ENCODE data around the gene UGT1A8.
"Not testable (repeated sequence)": the region's sequence is repeated elsewhere in the genome, so short reads cannot be mapped to it uniquely, and the experiment has no call there.

UGT1A8 gene

GRCh38 chr2:233736868-233737653, 119.6 kb downstream of the UGT1A8 start:
- not testable (repeated sequence) for DNase-seq

- no peak for DNase-seq
Observed at GRCh38 chr2:233740870-233741269, 123.4 kb downstream of the UGT1A8 start.

DNA sequence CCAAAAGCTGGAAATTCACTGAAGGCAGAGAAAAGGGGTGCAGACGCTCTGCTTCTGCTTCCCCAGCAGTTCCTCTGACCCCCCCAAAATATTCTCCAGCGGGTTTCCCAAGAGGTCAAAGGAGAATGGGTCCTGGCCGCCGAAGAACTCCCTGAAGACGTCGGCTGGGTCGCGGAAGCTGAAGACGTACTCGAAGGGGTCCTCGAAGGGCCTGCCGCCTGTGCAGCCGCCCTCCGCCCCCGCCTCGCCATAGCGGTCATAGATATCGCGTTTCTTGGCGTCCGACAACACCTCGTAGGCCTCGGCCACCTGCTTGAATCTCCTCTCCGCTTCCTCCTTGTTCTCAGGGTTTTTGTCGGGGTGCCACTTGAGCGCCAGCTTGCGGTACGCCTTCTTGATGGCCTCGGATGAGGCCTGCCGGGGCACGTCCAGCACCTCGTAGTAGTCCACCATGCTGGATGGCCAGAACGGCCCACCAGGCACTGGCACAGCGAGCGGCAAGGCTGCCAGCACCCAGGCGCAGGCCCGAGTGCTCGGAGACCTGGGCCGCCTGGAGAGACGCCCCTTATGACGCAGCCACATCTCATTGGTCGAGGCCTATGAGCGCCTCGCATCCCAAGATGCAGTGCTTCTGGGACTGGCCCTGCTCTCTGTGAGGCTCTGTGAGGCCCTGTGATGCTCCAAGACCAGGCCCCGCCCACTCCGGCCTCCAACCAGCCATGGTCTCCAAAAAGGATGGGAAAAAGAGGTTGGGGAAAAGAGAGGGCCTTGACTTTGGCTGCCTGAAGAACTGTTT, 126.2 kb downstream of the UGT1A8 start:
- DNase-seq, result no peak

- DNase-seq, result no peak
Observed at GRCh38 chr2:233745073-233745755, 127.8 kb downstream of the UGT1A8 start.

DNA sequence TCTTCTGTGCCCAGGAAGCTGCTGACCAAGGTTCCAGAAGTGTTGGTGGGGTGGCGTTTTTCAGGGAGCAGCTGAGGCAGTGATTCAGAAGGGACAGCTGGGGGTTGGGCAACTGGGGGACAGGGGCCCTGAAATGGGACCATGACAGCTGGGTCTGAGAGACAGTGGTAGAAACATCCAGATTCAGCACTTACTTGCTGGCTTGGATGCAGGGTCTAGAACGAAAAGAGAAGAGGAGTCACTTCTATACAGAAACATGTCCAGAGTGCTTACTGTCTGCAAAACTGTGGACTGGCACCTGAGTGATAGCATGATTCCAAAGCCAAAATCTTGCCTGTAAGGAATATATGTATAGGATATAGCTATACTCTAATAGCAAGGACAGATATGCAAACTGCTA, 128.4 kb downstream of the UGT1A8 start:
- DNase-seq, result not testable (repeated sequence)

- DNase-seq, result no peak
Observed at GRCh38 chr2:233746475-233747282, 129.2 kb downstream of the UGT1A8 start.

DNA sequence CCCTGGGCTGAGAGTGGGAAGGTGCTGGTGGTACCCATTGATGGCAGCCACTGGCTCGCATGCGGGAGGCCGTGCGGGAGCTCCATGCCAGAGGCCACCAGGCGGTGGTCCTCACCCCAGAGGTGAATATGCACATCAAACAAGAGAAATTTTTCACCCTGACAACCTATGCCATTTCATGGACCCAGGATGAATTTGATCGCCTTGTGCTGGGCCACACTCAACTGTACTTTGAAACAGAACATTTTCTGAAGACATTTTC, 129.8 kb downstream of the UGT1A8 start:
- DNase-seq, result no peak

GRCh38 chr2:233750689-233751088, 133.3 kb downstream of the UGT1A8 start:
- not testable (repeated sequence) for DNase-seq

DNA sequence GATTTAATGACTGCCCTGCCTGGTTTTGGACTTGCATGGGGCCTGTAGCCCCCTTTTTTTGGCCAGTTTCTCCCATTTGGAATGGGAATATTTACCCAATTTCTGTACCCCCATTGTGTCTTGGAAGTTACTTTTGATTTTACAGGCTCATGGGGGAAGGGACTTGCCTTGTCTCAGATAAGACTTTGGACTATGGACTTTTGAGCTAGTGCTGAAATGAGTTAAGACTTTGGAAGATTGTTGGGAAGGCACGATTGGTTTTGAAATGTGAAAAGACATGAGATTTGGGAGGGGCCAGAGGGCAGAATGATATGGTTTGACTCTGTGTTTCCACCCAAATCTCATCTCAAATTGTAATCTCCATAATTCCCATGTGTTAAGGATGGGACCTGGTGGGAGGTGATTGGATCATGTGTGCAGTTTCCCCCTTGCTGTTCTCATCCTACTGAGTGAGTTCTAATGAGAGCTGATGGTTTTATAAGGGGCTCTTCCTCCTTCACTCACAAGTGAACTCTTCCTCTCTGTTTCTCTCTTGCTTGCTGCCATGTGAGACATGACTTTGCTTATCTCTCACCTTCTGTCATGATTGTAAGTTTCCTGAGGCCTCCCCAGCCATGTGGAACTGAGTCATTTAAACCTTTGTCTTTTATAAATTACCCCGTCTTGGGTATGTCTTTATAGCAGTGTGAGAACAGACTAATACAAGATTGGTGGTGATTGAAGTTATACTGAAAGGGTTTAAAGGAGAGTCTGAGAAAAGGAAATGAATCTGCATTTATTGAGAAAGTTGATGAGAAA, 134.0 kb downstream of the UGT1A8 start:
- DNase-seq, result not testable (repeated sequence)

GRCh38 chr2:233754872-233755611, 137.6 kb downstream of the UGT1A8 start:
- DNase-seq, result no peak

DNA sequence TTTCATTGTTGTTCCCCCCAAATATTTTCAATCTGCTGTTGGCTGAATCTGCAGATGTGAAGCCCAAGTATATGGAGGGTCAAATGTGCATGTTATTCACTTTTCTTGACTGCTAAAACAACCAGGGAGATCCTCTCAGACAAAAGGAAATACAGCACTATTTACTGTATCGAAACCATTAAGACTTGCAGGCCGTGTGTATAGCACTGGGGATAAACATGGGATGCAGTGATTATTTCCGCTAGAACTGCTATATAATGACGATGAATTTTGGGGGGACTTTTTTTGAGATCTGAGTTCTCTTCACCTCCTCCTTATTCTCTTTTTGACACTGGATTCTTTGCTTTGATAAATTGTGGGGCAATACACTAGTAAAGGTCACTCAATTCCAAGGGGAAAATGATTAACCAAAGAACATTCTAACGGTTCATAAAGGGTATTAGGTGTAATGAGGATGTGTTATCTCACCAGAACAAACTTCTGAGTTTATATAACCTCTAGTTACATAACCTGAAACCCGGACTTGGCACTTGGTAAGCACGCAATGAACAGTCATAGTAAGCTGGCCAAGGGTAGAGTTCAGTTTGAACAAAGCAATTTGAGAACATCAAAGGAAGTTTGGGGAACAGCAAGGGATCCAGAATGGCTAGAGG, 139.1 kb downstream of the UGT1A8 start:
- DNase-seq, result no peak

- no peak for DNase-seq
Observed at GRCh38 chr2:233758141-233758540, 140.7 kb downstream of the UGT1A8 start.

GRCh38 chr2:233758849-233759248, 141.4 kb downstream of the UGT1A8 start:
- DNase-seq, result no peak

DNA sequence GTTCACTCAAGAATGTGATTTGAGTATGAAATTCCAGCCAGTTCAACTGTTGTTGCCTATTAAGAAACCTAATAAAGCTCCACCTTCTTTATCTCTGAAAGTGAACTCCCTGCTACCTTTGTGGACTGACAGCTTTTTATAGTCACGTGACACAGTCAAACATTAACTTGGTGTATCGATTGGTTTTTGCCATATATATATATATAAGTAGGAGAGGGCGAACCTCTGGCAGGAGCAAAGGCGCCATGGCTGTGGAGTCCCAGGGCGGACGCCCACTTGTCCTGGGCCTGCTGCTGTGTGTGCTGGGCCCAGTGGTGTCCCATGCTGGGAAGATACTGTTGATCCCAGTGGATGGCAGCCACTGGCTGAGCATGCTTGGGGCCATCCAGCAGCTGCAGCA, 142.6 kb downstream of the UGT1A8 start, which contains the start of gene UGT1A1:
Gene UGT1A1, plus strand, starts transcription at position 228 of the 400 bp plus-strand sequence. Its CDS starts 18 bp downstream, at position 246.
- DNase-seq, result no peak

DNA sequence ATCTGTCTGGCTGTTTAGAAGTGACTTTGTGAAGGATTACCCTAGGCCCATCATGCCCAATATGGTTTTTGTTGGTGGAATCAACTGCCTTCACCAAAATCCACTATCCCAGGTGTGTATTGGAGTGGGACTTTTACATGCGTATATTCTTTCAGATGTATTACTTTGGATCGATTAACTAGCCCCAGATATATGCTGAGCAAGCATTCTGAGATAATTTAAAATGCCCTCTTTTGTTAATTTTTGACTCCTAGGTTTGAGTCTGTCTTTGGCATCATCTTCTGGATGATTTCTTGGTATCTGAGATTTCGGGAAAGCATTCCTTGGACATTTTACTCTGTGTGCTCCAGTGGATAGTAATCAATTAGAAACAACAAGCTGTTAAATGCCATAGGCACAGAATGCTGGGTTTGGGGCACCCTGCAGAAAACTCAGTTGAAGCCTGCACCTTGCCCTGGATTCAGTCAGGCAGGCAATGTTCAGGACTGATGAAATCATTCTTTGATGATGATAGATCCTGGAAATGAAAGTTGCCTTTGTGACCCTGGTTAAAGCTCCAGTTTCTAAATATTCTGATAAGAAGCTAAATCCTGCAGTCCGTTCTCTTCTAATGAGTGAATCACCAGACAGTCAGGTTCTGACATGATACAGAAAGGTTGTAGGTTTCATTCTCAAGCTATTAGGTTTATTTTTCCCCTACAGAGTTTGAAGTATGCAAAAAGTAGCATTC, 143.8 kb downstream of the UGT1A8 start:
- no peak for DNase-seq

DNA sequence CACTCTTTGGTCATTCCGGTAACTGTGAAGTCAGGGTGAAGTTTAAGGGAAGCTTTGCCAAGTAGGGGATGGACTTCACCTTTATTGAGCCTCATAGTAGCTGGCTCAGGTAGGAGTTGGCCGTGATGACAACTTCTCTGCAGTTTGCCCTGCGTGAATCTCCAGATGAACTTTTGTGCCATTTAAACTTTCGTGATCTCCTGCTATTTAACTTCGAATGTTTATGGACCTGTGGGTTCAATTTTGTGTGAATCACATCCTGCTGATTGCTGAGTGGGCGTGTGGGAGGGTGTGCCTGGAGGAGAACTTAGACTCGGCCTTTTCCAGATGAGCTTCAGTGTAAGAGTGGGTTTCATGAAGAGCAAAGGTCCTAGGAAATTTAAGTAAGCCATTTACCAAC, 146.8 kb downstream of the UGT1A8 start:
- no peak for DNase-seq

- no peak for DNase-seq
Observed at GRCh38 chr2:233764761-233765160, 147.3 kb downstream of the UGT1A8 start.

- DNase-seq, result no peak
Observed at GRCh38 chr2:233766416-233766815, 149.0 kb downstream of the UGT1A8 start.

- DNase-seq, result no peak
Observed at GRCh38 chr2:233768076-233768475, 150.6 kb downstream of the UGT1A8 start.

DNA sequence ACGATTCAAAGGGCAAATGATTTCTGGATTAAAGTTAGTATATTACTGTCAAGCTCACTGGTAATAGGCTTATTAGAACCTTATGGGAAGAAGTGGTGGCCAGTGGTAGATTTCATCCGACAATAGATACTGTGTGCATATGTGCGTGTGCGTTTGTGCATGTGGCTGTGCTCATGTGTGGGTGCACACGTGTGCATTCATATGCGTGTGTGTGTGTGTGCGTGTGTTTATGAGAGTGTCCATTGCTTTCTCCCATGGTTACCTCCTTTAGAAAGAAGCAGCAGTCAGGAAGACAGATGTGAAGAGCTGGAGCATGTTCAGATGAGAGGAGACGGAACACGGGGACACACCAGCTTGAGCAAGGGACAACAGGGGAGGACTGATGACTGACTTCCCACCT, 151.8 kb downstream of the UGT1A8 start:
- no peak for DNase-seq
